ENCODE results near the gene DAZL. TPM values are rescaled to one million over a fixed set of nuclear protein-coding genes. Genes with fewer than 3 reads are reported as not detected.

DAZL gene
- total RNA-seq, 1 donor from 2014 or later, result not detected

- H3K9me3 Mint-ChIP-seq, result no peaks in the 10 kb centered on the region
- no peak overlapping the region for H3K4me3 Mint-ChIP-seq (ENCODE audit: low read depth)
- intact Hi-C loops (cut with micrococcal nuclease), result loop anchor here (1.0 to 5.0 kb wide), 5 partner anchors 37 to 503 kb away; partner anchors contain the start of genes OXNAD1 and RFTN1
- H3K36me3 Mint-ChIP-seq (ENCODE audit: low read depth), result no peaks in the 10 kb centered on the region
- peaks cover 12% of the 10 kb centered on the region for H3K4me1 Mint-ChIP-seq (ENCODE audit: low read depth)
- H3K27ac Mint-ChIP-seq, result no peak overlapping the region
- DNase-seq (ENCODE audit: low spot score), result no peak
- H3K27me3 Mint-ChIP-seq (ENCODE audit: low read depth), result peaks cover 6% of the 10 kb centered on the region
Observed at GRCh38 chr3:16550305-16550675, 54.9 kb downstream of the DAZL start.

DNA sequence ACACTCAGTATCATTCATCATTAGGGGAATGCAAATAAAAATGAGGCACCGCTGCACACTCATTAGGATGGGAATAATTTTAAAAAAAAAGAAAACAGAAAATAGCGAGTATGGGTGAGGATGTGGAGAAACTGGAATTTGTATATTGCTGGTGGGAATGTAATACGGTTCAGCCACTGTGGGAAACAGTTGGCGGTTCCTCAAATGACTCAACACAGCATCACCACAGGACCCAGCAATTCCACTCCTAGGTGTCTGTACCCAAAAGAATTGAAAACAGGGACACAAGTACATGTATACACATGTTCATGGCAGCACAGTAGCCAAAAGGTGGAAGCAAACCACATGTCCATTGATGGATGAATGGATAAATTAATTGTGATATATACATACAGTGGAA, 56.5 kb downstream of the DAZL start:
- Mint-ChIP-seq H3K4me3 (ENCODE audit: low read depth) (no peak overlapping the region), H3K4me1 (ENCODE audit: low read depth) (peaks cover 12% of the 10 kb centered on the region), H3K27ac (no peak overlapping the region), H3K27me3 (ENCODE audit: low read depth) (peaks cover 6% of the 10 kb centered on the region), H3K9me3 (no peaks in the 10 kb centered on the region), H3K36me3 (ENCODE audit: low read depth) (no peaks in the 10 kb centered on the region)
- intact Hi-C loops (cut with micrococcal nuclease), result no loop called here
- DNase-seq (ENCODE audit: low spot score), result no peak

- no peaks in the 10 kb centered on the region for H3K36me3 Mint-ChIP-seq (ENCODE audit: low read depth)
Observed at GRCh38 chr3:16547561-16548357, 57.5 kb downstream of the DAZL start.

GRCh38 chr3:16546186-16547010, 58.8 kb downstream of the DAZL start:
- no peaks in the 10 kb centered on the region for H3K9me3 Mint-ChIP-seq
- H3K27me3 Mint-ChIP-seq (ENCODE audit: low read depth), result peaks cover 1% of the 10 kb centered on the region
- intact Hi-C loops (cut with micrococcal nuclease), result no loop called here
- no peaks in the 10 kb centered on the region for H3K36me3 Mint-ChIP-seq (ENCODE audit: low read depth)
- peaks cover 12% of the 10 kb centered on the region for H3K4me1 Mint-ChIP-seq (ENCODE audit: low read depth)
- H3K4me3 Mint-ChIP-seq (ENCODE audit: low read depth), result no peak overlapping the region
- H3K27ac Mint-ChIP-seq, result no peak overlapping the region
- DNase-seq (ENCODE audit: low spot score), result no peak

More at GRCh38 chr3:16547561-16548357, 57.5 kb downstream of the DAZL start:
- intact Hi-C loops (cut with micrococcal nuclease), result no loop called here
- Mint-ChIP-seq H3K4me1 (ENCODE audit: low read depth) (peaks cover 12% of the 10 kb centered on the region), H3K27me3 (ENCODE audit: low read depth) (peaks cover 2% of the 10 kb centered on the region), H3K4me3 (ENCODE audit: low read depth) (no peak overlapping the region), H3K27ac (no peak overlapping the region), H3K9me3 (no peaks in the 10 kb centered on the region)
- no peak for DNase-seq (ENCODE audit: low spot score)

- Mint-ChIP-seq H3K4me3 (ENCODE audit: low read depth) (no peak overlapping the region), H3K36me3 (ENCODE audit: low read depth) (no peaks in the 10 kb centered on the region), H3K27me3 (ENCODE audit: low read depth) (peaks cover 6% of the 10 kb centered on the region), H3K27ac (no peak overlapping the region), H3K9me3 (no peaks in the 10 kb centered on the region), H3K4me1 (ENCODE audit: low read depth) (peaks cover 8% of the 10 kb centered on the region)
- intact Hi-C loops (cut with micrococcal nuclease), result no loop called here
- DNase-seq (ENCODE audit: low spot score), result no peak
Observed at GRCh38 chr3:16545413-16546185, 59.6 kb downstream of the DAZL start.

DNA sequence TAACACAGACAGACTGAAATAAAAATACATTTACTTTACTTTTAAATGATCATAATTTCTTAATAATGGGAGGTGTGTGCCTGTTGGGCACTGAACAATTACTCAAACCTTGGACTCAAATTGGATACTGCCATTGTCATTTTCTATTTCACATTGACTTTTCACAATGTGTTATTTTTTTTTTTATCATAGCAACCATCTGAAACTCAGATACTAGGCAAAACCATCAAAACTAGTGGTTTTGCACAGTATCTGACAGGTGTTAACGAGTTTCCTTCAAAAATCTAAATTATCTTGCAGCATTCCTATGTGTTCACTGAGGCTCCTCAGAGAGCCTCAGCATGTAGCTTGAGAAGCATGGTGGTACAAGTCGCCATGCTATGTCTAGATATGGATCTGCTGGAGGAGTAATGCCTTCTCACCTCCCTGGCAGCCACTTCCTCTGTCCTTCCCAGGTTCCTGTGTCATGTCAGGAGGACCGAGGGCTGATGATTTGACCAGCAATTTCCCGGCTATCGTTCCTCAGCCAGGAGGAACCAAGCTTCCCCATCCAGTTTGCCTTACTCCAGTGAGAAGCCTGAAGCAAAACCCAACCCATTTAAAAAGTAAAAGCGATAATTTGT, 61.9 kb downstream of the DAZL start:
- no peaks in the 10 kb centered on the region for H3K9me3 Mint-ChIP-seq
- H3K4me1 Mint-ChIP-seq (ENCODE audit: low read depth), result peaks cover 10% of the 10 kb centered on the region
- no peak overlapping the region for H3K27ac Mint-ChIP-seq

DNA sequence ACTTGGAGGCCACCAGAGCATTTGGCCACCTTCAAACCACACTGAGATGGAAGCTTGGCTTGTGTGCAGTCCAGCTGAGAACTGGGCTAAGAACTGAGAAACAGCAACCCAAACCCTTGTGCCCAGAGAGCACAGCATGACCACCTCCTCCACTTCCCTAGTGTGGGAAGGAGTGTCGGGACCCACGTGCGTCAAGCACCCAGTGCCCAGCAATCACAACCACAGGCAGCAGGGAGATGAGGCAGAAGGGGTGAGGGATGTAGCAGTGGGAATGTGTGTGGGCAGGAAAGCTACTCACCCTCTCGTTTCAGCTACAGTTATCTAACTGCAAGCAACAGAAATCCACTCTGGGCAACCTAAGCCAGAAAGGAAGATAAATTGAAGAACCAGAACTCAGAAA, 66.7 kb downstream of the DAZL start:
- DNase-seq (ENCODE audit: low spot score), result no peak
- H3K27me3 Mint-ChIP-seq (ENCODE audit: low read depth), result peaks cover 29% of the 10 kb centered on the region
- H3K4me3 Mint-ChIP-seq (ENCODE audit: low read depth), result no peak overlapping the region
- H3K36me3 Mint-ChIP-seq (ENCODE audit: low read depth), result no peaks in the 10 kb centered on the region
- peaks cover 6% of the 10 kb centered on the region for H3K4me1 Mint-ChIP-seq (ENCODE audit: low read depth)
- intact Hi-C loops (cut with micrococcal nuclease), result no loop called here
- H3K27ac Mint-ChIP-seq, result no peak overlapping the region
- H3K9me3 Mint-ChIP-seq, result no peaks in the 10 kb centered on the region

More for the DNA sequence above, 61.9 kb downstream of the DAZL start:
- intact Hi-C loops (cut with micrococcal nuclease), result no loop called here
- Mint-ChIP-seq H3K27me3 (ENCODE audit: low read depth) (peaks cover 15% of the 10 kb centered on the region), H3K36me3 (ENCODE audit: low read depth) (no peaks in the 10 kb centered on the region), H3K4me3 (ENCODE audit: low read depth) (no peak overlapping the region)
- no peak for DNase-seq (ENCODE audit: low spot score)

DNA sequence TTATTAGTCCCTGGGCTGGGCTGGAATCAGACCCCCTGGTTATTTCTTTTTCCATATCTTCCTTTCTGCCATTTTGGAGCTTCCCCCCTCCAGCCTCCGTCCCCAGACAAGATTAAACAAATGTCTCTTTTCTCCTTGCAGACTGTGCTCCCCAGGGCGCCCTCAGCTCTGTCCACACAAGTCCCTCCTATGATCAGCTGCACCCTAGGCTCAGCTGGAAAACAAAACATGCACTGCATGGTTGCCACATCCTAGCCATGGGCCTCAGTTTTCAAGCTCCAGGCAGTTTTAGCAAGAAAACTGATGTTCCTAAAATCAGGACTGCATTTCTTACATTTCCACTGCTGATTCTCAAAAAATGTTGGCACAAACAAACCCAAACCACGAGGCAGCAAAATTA, 68.2 kb downstream of the DAZL start:
- H3K27me3 Mint-ChIP-seq (ENCODE audit: low read depth), result peaks cover 29% of the 10 kb centered on the region
- H3K36me3 Mint-ChIP-seq (ENCODE audit: low read depth), result no peaks in the 10 kb centered on the region
- H3K9me3 Mint-ChIP-seq, result no peaks in the 10 kb centered on the region
- no peak overlapping the region for H3K4me3 Mint-ChIP-seq (ENCODE audit: low read depth)
- DNase-seq (ENCODE audit: low spot score), result no peak
- intact Hi-C loops (cut with micrococcal nuclease), result no loop called here
- peaks cover 6% of the 10 kb centered on the region for H3K4me1 Mint-ChIP-seq (ENCODE audit: low read depth)
- H3K27ac Mint-ChIP-seq, result no peak overlapping the region

Other genes starting within 250 kb of the DAZL start
- 90.4 and 93.7 TPM in 2 replicates for gene RFTN1, start 91.7 kb downstream of the DAZL start, total RNA-seq